A549 (cell line): Measurements from ENCODE around the gene GMDS. TPM values are rescaled to one million over a fixed set of nuclear protein-coding genes. Genes with fewer than 3 reads are reported as not detected.

Experiments
- ATAC-seq, 2 experiments: fragments of 200-7000 bp in 1 of 2; fragments of >200 bp in 1 of 2; cut with Nextera tagmentation in 1 of 2; cut with Tn5 transposase in 1 of 2; 3 replicates each; pipeline versions ENCODE4 v1.8.0 to v1.9.1; 2018 to 2020; ENCODE audit warnings: mild to moderate bottlenecking in 1 of 2, moderate library complexity in 1 of 2
- CTCF ChIA-PET: fragments of 300-600 bp; sonication (Branson Sonifier 250); formaldehyde crosslinking; extraction: SDS; loops from one replicate; lab custom pipeline; 2021; ENCODE audit warnings: antibody characterized with exemption, inconsistent platforms; lab: Yijun Ruan, JAX
- POLR2A ChIA-PET: fragments of 350-600 bp; formaldehyde crosslinking; extraction: SDS; loops from one replicate; lab custom pipeline; 2021; ENCODE audit warnings: antibody characterized with exemption, inconsistent platforms; lab: Yijun Ruan, JAX
- DNase-seq, 2 experiments: peaks; one replicate each; pipeline versions ENCODE4 v3.0.0 to v3.0.0-alpha.2; 2011 to 2016; ENCODE audit warnings: low read depth in 1 of 2, low spot score in 1 of 2
- FAIRE-seq: peaks from 2 replicates; lab custom pipeline; 2011; peaks lifted over from hg19 to GRCh38; lab: Jason Lieb, UNC
- H3K27ac ChIP-seq, 2 experiments: fragments of >200 bp; sonication (Bioruptor Twin); formaldehyde crosslinking; 3 replicates each; pipeline ENCODE4 v1.5.1; 2016 to 2017
- H3K4me1 ChIP-seq: fragments of >200 bp; sonication (Bioruptor Twin); formaldehyde crosslinking; 3 replicates; pipeline ENCODE4 v1.6.1; 2016
- H3K4me2 ChIP-seq: fragments of >200 bp; sonication (Bioruptor Twin); formaldehyde crosslinking; 3 replicates; pipeline ENCODE4 v1.6.1; 2016
- H3K4me3 ChIP-seq: fragments of >200 bp; sonication (Bioruptor Twin); formaldehyde crosslinking; 3 replicates; pipeline ENCODE4 v1.5.1; 2016
- H3K9me3 ChIP-seq: fragments of >200 bp; sonication (Bioruptor Twin); formaldehyde crosslinking; 3 replicates; pipeline ENCODE4 v1.6.1; 2016
- CHD2 ChIP-seq: fragments of 150-350 bp; IDR thresholded peaks from 2 replicates; pipeline ENCODE4 v1.6.1; 2014; ENCODE audit warnings: low read length; ENCODE audit not compliant: partially characterized antibody
- CHD4 ChIP-seq: fragments of 200-600 bp; sonication (generic); IDR thresholded peaks from 2 replicates; pipeline ENCODE4 v1.6.1; 2016; ENCODE audit warnings: antibody characterized with exemption, mild to moderate bottlenecking, borderline replicate concordance
- CTCF ChIP-seq: fragments of >200 bp; sonication (Bioruptor Twin); formaldehyde crosslinking; IDR thresholded peaks from 3 replicates; pipeline ENCODE4 v1.5.1; 2016
- EHF ChIP-seq: fragments of 250-450 bp; sonication (Bioruptor Pico); IDR thresholded peaks from 2 replicates; pipeline ENCODE4 v1.5.0; 2020; ENCODE audit warnings: mild to moderate bottlenecking
- EP300 ChIP-seq, 2 experiments: fragments of >200 bp; sonication (Bioruptor Twin); formaldehyde crosslinking; IDR thresholded peaks; 2 replicates in 1 of 2; 3 replicates in 1 of 2; pipeline ENCODE4 v1.6.1; 2016 to 2017
- ESRRA ChIP-seq: fragments of 150-350 bp; IDR thresholded peaks from 2 replicates; pipeline ENCODE4 v1.6.1; 2014; ENCODE audit warnings: mild to moderate bottlenecking, low read length, borderline replicate concordance
- FOSB ChIP-seq: fragments of 250-450 bp; sonication (Bioruptor Pico); IDR thresholded peaks from 2 replicates; pipeline ENCODE4 v1.5.0; 2020; ENCODE audit warnings: mild to moderate bottlenecking, moderate library complexity
- HES2 ChIP-seq: fragments of >200 bp; sonication (Bioruptor Twin); formaldehyde crosslinking; IDR thresholded peaks from 2 replicates; pipeline ENCODE4 v1.6.1; 2016
- HEYL ChIP-seq: fragments of 250-450 bp; sonication (Bioruptor Pico); IDR thresholded peaks from 2 replicates; pipeline ENCODE4 v1.8.0; 2021; ENCODE audit warnings: mild to moderate bottlenecking, moderate library complexity
- HOXA7 ChIP-seq: fragments of 250-450 bp; sonication (Bioruptor Pico); IDR thresholded peaks from 2 replicates; pipeline ENCODE4 v1.5.0; 2020; ENCODE audit warnings: mild to moderate bottlenecking, moderate library complexity
- HOXB5 ChIP-seq: fragments of 250-450 bp; sonication (Bioruptor Pico); IDR thresholded peaks from 2 replicates; pipeline ENCODE4 v1.5.0; 2020; ENCODE audit warnings: mild to moderate bottlenecking, moderate library complexity
- JUN ChIP-seq, 2 experiments: fragments of >200 bp; sonication (Bioruptor Twin); formaldehyde crosslinking; IDR thresholded peaks; 2 replicates in 1 of 2; 3 replicates in 1 of 2; pipeline ENCODE4 v1.6.1; 2016 to 2017
- MAFK ChIP-seq: fragments of 450-650 bp; IDR thresholded peaks from 2 replicates; pipeline ENCODE4 v1.6.1; 2014; ENCODE audit not compliant: partially characterized antibody
- MAX ChIP-seq: IDR thresholded peaks from 2 replicates; pipeline ENCODE4 v1.6.1; 2012
- MYC ChIP-seq: IDR thresholded peaks from 2 replicates; pipeline ENCODE4 v1.6.1; 2012; ENCODE audit warnings: mild to moderate bottlenecking, inconsistent platforms, low read length, improper control_type of control experiment, borderline replicate concordance
- NFE2L2 ChIP-seq: fragments of 150-350 bp; conservative IDR thresholded peaks from 2 replicates; pipeline ENCODE4 v1.6.1; 2014; ENCODE audit warnings: low read length
- NPAS2 ChIP-seq: fragments of 250-450 bp; sonication (Bioruptor Pico); IDR thresholded peaks from 2 replicates; pipeline ENCODE4 v1.8.0; 2022; ENCODE audit warnings: mild to moderate bottlenecking, moderate library complexity, borderline replicate concordance
- PHF8 ChIP-seq: fragments of 200-600 bp; sonication (generic); IDR thresholded peaks from 2 replicates; pipeline ENCODE4 v1.6.1; 2016; ENCODE audit warnings: low read depth, mild to moderate bottlenecking, antibody characterized with exemption, moderate library complexity, borderline replicate concordance
- POLR2AphosphoS2 ChIP-seq: conservative IDR thresholded peaks from 2 replicates; pipeline ENCODE4 v1.6.1; 2012; ENCODE audit warnings: low read length, improper control_type of control experiment, inconsistent platforms
- RFX5 ChIP-seq: fragments of 450-650 bp; IDR thresholded peaks from 2 replicates; pipeline ENCODE4 v1.7.1; 2014; ENCODE audit warnings: antibody characterized with exemption, mild to moderate bottlenecking, moderate library complexity
- SMC3 ChIP-seq: fragments of >200 bp; sonication (Bioruptor Twin); formaldehyde crosslinking; IDR thresholded peaks from 3 replicates; pipeline ENCODE4 v1.6.1; 2018; ENCODE audit warnings: inconsistent platforms
- TFCP2L1 ChIP-seq: fragments of 250-450 bp; sonication (Bioruptor Pico); IDR thresholded peaks from 2 replicates; pipeline ENCODE4 v1.5.0; 2021; ENCODE audit warnings: mild to moderate bottlenecking
- TP53 ChIP-seq: fragments of 250-450 bp; sonication (Bioruptor Pico); IDR thresholded peaks from 2 replicates; pipeline ENCODE4 v1.5.0; 2021; ENCODE audit warnings: mild to moderate bottlenecking, moderate library complexity
- ZC3H11A ChIP-seq: fragments of 450-650 bp; IDR thresholded peaks from 2 replicates; pipeline ENCODE4 v1.6.1; 2014; ENCODE audit warnings: antibody characterized with exemption, mild to moderate bottlenecking
- ZSCAN20 ChIP-seq: fragments of 250-450 bp; sonication (Bioruptor Pico); IDR thresholded peaks from 2 replicates; pipeline ENCODE4 v1.8.0; 2022; ENCODE audit warnings: mild to moderate bottlenecking, moderate library complexity
- WGBS: methylation state at CpG from one replicate; pipeline ENCODE4 v1.1.6; 2017; ENCODE audit errors: missing lambda C conversion rate; 5-methylcytosine and 5-hydroxymethylcytosine counted together
- polyA plus RNA-seq, 4 experiments: library from polyadenylated mRNA; depleted of rRNA in 3 of 4; stranded (reverse); fragments of >200 nt; fragmentation: RNase III in 1 of 4; extraction: RNeasy Plus Mini Kit Qiagen cat#74134 plus additional on column Dnase treatment in 1 of 4; gene quantifications; 2 replicates in 3 of 4; 3 replicates in 1 of 4; pipeline ENCODE4 v1.2.3, GENCODE V29; 2011 to 2017

GMDS gene
- polyA plus RNA-seq, 2 of the 4 experiments (the other 2 are of a cell fraction) = 9.9 to 12.4 TPM

GRCh38 chr6:2020909-2021308 is 224.5 kb downstream of the GMDS start:
- POLR2A ChIA-PET = no interaction called here
- DNase-seq (no peak), FAIRE-seq (no peak), ATAC-seq (no peak)
- CTCF ChIA-PET = interaction anchor here (0.7 kb wide), 1 partner anchor 17 kb away, joined by 3 read pairs; no protein-coding TSS in a partner anchor
- TF ChIP-seq CHD4 (no peak), ESRRA (no peak), MYC (no peak), ZSCAN20 (CRISPR knock-in tag) (no peak), HOXB5 (CRISPR knock-in tag) (no peak), TFCP2L1 (CRISPR knock-in tag) (no peak), MAFK (no peak), SMC3 (no peak)
- Histone ChIP-seq H3K9me3 (no peaks in the 10 kb centered on the region), H3K4me1 (no peaks in the 10 kb centered on the region), H3K27ac (no peak overlapping the region), H3K4me3 (no peak overlapping the region), H3K4me2 (no peak overlapping the region)

- ChIA-PET CTCF (no interaction called here), POLR2A (no interaction called here)
- DNase-seq (no peak), FAIRE-seq (no peak), ATAC-seq (no peak)
- TF ChIP-seq TP53 (CRISPR knock-in tag) = no peak
- TF ChIP-seq HEYL (CRISPR knock-in tag) = no peak
- TF ChIP-seq EHF (CRISPR knock-in tag) = no peak
- TF ChIP-seq NPAS2 (CRISPR knock-in tag) = no peak
- no peak for TF ChIP-seq RFX5
- no peak for TF ChIP-seq ZC3H11A
- TF ChIP-seq CHD2 = no peak
- no peak for TF ChIP-seq HES2
- TF ChIP-seq MYC = no peak
- TF ChIP-seq PHF8 = no peak
- TF ChIP-seq CTCF = no peak
- no peak for TF ChIP-seq HOXA7
- TF ChIP-seq EP300 (IDR thresholded peaks at IDR 0.05) = no peak
- no peak for TF ChIP-seq POLR2AphosphoS2
- no peak for TF ChIP-seq NFE2L2
- TF ChIP-seq MAX = no peak
- Histone ChIP-seq H3K4me2 (no peak overlapping the region), H3K27ac (no peak overlapping the region), H3K4me1 (no peaks in the 10 kb centered on the region), H3K9me3 (no peaks in the 10 kb centered on the region), H3K4me3 (no peak overlapping the region)
Measured at GRCh38 chr6:2019051-2019450, 226.4 kb downstream of the GMDS start.

- WGBS = 86% methylated on average over 4 of the region's 4 CpGs
- Histone ChIP-seq H3K4me1 (no peaks in the 10 kb centered on the region), H3K4me3 (no peak overlapping the region), H3K4me2 (no peak overlapping the region), H3K27ac (no peak overlapping the region), H3K9me3 (no peaks in the 10 kb centered on the region; the same call in 2 of the 3 replicates)
- POLR2A ChIA-PET = no interaction called here
- DNase-seq (no peak), ATAC-seq (no peak), FAIRE-seq (no peak)
- CTCF ChIA-PET = no interaction called here
- TF ChIP-seq FOSB (CRISPR knock-in tag) (no peak), HOXA7 (no peak), EHF (CRISPR knock-in tag) (no peak), JUN (IDR thresholded peaks at IDR 0.05) (no peak)
Measured at GRCh38 chr6:2016040-2016439, 229.4 kb downstream of the GMDS start.
